Hindlimb muscle (tissue), 1 donor: Measurements from ENCODE around the gene YBEY. TPM values are rescaled to one million over a fixed set of nuclear protein-coding genes. Genes with fewer than 3 reads are reported as not detected.

ENCODE experiments used
- DNase-seq: peaks from one replicate; pipeline ENCODE4 v3.0.0-alpha.2; 2013
- polyA plus RNA-seq: library from polyadenylated mRNA; unstranded; fragments of 120-200 nt; gene quantifications from one replicate; pipeline ENCODE4 v1.2.1, GENCODE V29; 2013; ENCODE audit not compliant: insufficient read length

Gene YBEY
- polyA plus RNA-seq, 1 donor = 13.3 TPM

GRCh38 chr21:46264690-46265144, 21.4 kb upstream of the YBEY start:
- no peak for DNase-seq

GRCh38 chr21:46265736-46266525, 20.2 kb upstream of the YBEY start:
- DNase-seq = no peak

- DNase-seq = no peak
Measured at GRCh38 chr21:46266946-46267345, 19.2 kb upstream of the YBEY start.

GRCh38 chr21:46268371-46268770, 17.8 kb upstream of the YBEY start:
- no peak for DNase-seq

- DNase-seq = no peak
Measured at GRCh38 chr21:46269466-46269865, 16.7 kb upstream of the YBEY start.

- DNase-seq = no peak
Measured at GRCh38 chr21:46273341-46273740, 12.8 kb upstream of the YBEY start.

GRCh38 chr21:46274797-46275390, 11.2 kb upstream of the YBEY start:
- DNase-seq = no peak

- DNase-seq = no peak
Measured at GRCh38 chr21:46284077-46284644, 2.0 kb upstream of the YBEY start.

GRCh38 chr21:46284733-46285132, 1.4 kb upstream of the YBEY start:
- no peak for DNase-seq

- DNase-seq = no peak
Measured at GRCh38 chr21:46285206-46285661, 908 bp upstream of the YBEY start, which contains the start of gene MCM3AP. TSS of gene MCM3AP (minus strand) at chr21:46285611. CDS start at chr21:46285286, 325 bp downstream.

- DNase-seq = no peak
Measured at GRCh38 chr21:46286648-46287002, 483 bp downstream of the YBEY start.

GRCh38 chr21:46287541-46287940, 1.4 kb downstream of the YBEY start:
- DNase-seq = no peak

- DNase-seq = no peak
Measured at GRCh38 chr21:46289655-46290179, 3.6 kb downstream of the YBEY start.

GRCh38 chr21:46291561-46291960, 5.4 kb downstream of the YBEY start:
- DNase-seq = no peak

GRCh38 chr21:46294647-46295176, 8.6 kb downstream of the YBEY start:
- DNase-seq = no peak

GRCh38 chr21:46295177-46295770, 9.1 kb downstream of the YBEY start:
- DNase-seq = no peak

- DNase-seq = peak; percentile 88
Measured at GRCh38 chr21:46295996-46296752, 10.0 kb downstream of the YBEY start.

GRCh38 chr21:46297338-46298271, 11.5 kb downstream of the YBEY start:
- peak; percentile 62 for DNase-seq

GRCh38 chr21:46299167-46299566, 13.0 kb downstream of the YBEY start:
- DNase-seq = no peak

GRCh38 chr21:46301759-46302158, 15.6 kb downstream of the YBEY start:
- DNase-seq = no peak

GRCh38 chr21:46304437-46304836, 18.3 kb downstream of the YBEY start:
- no peak for DNase-seq
